ENCODE data around the gene UNK.
"Not testable (repeated sequence)": the region's sequence is repeated elsewhere in the genome, so short reads cannot be mapped to it uniquely, and the experiment has no call there.

UNK gene

DNA sequence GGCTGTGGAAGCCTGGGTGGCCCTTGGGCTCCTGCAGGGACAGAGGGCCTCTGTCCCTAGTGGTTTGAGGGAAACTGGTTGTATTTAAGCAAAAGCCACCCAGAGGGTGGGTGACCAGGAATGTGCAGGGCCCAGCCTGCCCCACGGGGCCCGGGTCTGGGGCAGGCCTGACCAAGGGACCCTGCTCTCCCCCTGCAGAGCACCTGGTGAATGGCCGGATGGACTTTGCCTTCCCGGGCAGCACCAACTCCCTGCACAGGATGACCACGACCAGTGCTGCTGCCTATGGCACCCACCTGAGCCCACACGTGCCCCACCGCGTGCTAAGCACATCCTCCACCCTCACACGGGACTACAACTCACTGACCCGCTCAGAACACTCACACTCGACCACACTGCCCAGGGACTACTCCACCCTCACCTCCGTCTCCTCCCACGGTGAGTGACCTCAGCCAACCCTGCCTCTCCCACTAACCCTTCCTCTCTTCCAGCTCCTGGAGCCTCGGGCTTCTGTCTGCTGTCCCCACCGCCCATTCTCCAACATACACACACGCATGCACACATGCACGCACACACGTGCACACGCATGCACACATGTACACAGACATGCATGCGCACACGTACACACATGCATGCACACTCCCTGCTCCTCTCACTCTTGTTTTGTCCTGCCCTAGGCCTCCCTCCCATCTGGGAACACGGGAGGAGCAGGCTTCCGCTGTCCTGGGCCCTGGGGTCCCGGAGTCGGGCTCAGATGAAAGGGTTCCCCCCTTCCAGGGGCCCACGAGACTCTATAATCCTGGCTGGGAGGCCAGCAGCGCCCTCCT lies 30.0 kb upstream of the UNK start:
- DNase-seq, result no peak

DNA sequence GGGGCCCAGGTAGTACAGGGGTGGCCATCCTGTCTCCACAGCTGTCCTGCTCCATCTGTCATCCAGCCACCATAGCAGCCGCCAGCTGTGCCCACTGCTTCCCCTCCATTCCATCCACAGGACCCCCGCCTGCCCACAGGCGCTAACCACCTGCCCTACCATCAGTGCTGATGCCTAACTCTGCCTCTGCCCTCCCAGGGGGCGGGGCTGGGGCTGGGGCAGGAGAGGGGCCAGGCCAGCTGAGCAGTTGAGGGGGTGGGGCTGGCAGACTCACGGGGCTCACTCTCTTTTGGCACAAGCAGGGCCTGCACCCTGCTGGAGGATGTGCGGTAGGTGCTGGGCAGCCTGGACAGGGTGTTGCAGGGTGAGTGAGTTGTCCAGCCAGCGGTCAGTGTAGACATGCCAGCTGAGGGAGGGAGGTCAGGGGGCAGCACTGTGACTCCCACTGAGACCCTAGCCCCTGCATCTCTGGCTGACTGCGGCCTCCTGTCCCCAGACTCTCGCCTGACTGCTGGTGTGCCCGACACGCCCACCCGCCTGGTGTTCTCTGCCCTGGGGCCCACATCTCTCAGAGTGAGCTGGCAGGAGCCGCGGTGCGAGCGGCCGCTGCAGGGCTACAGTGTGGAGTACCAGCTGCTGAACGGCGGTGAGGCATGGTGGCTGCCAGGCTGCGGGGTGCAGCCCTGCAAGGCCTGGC lies 29.3 kb upstream of the UNK start:
- DNase-seq, result no peak

DNA sequence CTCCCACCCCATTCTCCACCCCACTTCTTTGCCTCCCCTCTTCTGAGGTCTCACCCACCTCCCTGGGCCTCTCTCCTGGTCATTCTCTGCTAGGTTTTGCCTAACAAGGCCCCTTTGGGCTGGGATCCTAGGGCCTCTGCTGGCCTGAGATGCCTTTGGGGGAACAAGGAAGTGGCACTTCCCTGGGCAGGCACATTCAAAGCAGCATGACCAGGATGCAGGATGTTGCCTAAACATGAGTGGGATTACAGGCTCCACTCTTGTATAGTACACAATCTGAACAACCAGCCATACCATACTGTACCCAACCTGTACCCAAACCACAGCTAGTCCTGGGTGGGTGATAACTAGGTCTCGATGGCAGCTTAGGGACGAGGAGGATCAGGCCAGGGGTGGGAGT lies 28.6 kb upstream of the UNK start:
- no peak for DNase-seq

DNA sequence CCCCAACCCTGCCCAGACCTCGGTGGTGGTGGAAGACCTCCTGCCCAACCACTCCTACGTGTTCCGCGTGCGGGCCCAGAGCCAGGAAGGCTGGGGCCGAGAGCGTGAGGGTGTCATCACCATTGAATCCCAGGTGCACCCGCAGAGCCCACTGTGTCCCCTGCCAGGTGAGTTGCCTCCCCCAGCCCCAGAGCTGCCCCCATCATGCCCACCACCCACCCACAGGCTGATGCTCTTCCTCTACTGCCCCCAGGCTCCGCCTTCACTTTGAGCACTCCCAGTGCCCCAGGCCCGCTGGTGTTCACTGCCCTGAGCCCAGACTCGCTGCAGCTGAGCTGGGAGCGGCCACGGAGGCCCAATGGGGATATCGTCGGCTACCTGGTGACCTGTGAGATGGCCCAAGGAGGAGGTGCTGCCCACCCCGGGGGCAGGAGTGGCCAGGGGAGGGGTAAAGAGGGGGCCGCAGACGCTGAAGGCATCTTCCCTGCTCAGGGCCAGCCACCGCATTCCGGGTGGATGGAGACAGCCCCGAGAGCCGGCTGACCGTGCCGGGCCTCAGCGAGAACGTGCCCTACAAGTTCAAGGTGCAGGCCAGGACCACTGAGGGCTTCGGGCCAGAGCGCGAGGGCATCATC lies 28.0 kb upstream of the UNK start:
- no peak for DNase-seq

DNA sequence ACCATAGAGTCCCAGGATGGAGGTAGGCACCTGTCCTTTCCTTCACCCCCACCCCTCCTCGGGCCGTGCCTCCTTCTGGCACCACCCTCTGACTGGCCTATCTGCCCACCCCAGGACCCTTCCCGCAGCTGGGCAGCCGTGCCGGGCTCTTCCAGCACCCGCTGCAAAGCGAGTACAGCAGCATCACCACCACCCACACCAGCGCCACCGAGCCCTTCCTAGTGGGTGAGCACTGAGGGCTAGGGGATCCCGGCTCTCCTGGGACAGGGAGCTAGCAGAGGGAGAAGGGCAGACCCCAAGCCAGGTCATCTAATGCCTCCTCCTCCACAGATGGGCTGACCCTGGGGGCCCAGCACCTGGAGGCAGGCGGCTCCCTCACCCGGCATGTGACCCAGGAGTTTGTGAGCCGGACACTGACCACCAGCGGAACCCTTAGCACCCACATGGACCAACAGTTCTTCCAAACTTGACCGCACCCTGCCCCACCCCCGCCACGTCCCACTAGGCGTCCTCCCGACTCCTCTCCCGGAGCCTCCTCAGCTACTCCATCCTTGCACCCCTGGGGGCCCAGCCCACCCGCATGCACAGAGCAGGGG lies 27.4 kb upstream of the UNK start:
- no peak for DNase-seq

DNA sequence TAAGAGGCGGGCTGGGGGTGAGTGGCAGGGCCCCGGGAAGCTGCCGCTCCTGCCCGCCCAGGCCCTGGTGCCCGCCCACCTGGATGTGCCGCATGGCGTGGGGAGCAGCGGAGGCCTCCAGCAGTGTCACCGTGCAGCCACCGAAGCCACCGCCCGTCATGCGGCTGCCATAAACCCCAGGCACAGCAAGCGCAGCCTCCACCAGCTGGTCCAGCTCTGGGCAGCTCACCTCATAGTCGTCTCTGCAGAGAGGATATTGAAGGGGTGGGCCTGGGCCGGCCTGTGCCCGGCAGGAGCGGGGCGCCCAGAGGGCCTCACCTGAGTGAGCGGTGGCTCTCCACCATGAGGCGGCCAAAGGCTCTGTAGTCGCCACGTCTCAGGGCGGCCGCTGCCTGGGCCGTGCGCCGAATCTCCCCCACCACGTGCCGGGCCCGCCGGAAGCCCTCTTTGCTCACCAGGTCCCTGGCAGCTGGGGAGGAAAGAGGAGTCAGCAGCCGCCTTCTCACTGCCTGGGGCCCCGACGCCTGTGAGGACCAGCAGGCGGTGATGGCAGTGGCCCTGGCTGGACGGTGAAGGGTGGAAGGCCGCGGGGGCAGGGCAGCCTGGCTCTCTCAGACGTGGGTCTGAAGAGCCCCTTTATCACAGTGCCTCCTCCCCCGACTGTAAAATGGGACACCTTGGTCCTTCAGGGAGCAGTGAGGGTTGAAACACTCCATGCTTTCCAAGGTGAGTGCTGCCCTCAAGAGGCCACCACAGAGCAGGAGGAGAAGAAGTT lies 26.3 kb upstream of the UNK start:
- DNase-seq, result no peak

DNA sequence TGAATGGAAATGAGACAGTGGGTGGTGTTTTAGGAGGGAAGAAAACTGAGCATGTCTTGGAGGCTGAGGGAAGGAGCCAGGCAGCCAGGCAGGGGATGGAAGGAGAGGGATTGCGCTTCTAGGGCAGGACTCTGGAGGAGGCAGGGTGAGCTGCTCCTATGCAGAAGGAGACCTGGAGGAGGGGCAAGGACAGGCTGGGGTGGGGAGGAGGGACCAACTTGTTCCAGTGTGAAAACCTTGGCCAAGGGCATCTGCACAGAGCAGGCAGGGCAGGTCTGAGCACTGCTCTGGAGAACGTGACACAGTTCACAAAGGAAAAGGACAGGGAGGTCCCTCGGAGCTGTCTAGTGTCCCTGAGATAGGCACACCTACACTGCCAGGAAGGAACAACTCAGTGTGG lies 25.1 kb upstream of the UNK start:
- DNase-seq, result no peak

DNA sequence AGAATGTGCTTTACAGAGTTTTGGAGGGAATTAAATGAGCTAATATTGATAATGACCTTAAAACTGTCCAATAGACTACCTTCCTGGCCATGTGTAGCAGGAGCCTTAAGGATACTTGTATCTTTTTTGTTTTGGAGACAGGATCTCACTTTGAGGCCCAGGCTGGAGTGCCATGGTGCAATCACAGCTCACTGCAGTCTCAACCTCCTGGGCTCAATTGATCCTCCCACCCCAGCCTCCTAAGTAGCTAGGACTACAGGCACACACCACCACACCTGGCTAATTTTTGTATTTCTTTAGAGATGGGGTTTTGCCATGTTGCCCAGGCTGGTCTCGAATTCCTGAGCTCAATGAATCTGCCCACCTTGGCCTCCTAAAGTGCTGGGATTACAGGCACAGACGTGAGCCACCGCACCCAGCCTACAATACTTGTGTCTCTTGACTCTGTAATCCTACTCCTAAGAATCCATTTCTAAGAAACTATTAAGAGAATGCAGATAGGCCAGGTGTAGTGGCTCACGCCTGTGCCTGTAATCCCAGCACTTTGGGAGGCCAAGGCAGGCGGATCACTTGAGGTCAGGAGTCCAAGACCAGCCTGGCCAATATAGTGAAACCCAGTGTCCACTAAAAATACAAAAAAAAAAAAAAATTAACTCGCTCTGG lies 24.5 kb upstream of the UNK start:
- not testable (repeated sequence) for DNase-seq

DNA sequence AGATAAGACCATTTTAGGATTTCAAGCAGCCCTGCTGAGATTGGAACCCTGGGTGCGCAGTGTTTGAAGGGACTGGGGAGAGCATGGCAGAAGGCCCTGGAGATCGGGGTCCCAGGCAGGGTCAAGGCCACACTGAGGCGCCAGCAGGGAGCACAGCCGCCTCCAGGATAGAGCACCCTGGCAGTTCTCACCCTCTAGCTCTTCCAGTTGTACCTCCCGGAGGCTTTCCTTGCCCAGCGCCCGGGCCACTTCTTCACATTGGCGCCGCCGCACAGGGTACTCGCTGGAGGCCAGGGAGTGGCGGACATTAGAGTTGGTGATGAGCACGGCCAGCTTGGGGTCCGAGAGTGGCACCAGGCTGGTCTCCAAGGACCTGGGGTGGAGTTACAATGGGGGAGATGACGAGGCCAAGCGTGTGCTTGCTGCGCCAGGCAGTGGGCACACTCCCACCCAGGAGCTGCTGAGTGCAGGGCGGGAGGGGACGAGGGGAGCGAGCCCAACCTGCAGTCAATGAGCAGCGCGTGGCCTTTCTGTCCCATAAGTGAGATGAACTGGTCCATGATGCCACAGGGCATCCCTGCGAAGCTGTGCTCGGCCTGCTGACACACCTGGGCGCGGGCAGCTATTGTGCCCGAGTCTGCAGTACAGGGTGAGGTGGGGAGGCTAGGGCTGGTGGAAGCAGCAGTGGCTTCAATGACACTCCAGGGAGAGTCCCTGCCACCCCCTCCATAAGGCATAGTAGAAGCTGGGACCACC lies 21.9 kb upstream of the UNK start:
- no peak for DNase-seq

DNA sequence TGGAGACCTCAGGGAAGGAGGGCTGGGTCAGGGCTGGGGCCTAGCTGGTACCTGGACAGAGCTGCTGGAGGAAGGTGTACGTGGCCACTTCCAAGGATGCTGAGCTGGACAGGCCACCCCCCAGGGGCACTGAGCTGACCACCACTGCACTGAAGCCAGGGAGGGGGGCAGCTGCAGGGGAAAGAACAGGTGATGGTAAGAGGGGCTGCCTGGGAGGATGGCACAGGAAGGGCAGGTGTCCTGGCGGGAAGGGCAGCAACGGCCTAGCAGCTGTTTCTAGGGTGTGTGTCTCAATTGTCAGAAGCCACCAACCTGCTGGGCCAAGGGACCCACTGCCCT lies 21.4 kb upstream of the UNK start:
- DNase-seq, result no peak

DNA sequence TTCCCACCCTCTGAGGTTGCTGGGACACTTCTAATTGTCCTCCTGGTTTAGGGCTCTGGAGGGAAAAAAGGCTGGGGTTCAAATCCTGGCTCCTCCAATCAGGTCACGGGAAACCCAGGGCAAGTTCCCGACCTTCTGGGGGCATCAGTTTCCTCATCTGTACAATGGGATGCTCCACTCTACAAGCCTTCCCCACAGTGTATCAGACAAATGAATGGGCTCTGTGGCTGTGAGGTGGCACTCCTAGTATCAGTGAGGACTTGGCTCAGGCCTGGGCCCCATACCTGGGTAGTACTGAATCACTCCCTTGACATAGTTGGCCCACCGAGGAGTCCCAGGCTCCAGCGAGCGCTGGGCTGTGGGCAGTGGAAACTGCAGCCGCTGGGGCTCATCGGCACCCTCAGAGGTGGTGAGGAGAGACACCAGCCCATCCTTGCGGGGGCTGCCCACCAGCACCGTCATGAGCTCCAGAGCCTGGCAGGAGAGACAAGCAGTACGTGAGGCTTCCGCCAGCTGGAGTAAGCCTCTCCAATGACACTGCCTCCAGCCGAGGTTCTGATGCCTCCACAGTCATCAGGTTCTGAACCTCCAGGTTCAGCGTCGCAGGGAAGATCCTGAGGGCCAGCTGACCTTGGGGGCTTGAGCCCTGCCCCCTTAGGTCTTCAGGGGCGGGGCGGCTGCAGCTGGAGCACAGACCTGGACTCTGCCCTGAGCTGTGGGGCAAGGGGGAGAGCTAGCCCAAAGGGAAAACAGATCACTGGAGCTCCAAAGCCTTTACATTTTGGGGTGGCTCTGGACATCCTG lies 20.8 kb upstream of the UNK start:
- DNase-seq, result no peak

DNA sequence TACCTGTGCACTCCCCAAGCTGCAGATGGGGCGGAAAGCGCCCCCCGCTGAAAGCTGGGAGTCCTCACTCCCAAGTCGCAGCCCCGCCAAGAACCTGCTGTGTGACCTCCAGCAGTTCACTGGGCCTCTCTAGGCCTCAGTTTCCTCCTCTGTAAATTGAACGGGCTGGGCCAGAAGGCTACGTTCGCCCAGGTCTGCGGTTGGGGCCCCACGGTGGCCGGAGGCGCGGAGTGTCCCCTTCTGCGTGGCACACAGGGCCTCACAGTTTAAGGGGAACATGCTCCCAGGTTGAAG lies 20.2 kb upstream of the UNK start:
- DNase-seq, result no peak

DNA sequence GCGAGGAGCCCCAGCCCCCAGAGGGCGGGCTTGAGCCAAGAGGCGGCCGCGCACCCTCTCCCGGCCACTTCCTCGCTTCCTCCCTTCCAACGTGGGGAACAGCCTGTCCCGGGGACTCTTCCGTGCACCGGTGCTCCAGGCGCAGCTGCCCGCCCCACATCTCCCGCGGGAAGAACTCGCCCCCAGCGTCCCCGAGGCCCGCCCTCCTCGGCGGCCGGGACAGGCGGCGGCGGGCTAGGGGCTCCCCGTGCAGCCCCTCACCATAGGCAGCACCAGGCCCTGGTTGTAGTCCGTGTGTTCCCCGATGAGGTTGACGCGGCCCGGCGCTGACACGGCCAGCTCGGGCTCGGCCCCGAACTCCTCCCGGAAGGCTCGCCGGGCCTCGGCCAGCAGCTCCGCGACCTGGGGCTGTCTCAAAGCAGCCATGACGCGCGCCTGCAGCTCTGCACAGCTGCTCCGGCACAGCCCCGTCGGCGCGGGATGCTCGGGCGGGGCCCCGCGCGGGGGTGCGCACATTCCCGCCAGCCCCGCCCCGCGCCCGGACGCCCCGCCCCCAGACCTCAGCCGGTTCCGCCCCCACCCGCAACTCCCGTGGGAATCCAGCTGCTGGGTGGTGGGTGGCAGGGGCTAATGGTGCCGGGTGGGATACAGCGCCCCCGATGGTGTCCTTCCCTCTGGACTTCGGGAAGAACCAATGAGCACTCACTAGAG lies 19.7 kb upstream of the UNK start, which contains the start of gene GALK1:
GALK1 (minus strand) TSS at position 482 of the 711 bp plus-strand sequence; CDS start at position 426, 56 bp downstream.
- peak; percentile 19 for DNase-seq

DNA sequence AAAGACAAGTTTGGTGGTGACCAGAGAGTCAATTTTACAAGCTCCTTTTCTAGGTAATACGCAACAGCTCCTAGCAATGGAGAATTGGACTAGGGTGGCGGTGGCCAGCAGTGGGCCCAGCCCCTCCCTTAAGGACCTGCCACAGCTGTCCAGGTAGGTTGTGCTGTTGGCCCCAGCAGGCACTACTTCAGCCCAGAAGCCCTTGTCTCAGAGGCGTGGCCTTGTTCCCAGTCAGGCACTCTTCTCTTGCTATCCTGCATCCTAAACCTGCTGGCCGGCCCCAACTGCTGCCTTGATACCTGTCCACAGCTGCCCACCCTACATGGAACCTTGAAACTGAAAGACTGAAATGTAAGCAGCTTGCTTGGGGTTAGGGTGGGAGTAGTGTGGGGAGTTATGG lies 18.6 kb upstream of the UNK start:
- DNase-seq, result no peak

DNA sequence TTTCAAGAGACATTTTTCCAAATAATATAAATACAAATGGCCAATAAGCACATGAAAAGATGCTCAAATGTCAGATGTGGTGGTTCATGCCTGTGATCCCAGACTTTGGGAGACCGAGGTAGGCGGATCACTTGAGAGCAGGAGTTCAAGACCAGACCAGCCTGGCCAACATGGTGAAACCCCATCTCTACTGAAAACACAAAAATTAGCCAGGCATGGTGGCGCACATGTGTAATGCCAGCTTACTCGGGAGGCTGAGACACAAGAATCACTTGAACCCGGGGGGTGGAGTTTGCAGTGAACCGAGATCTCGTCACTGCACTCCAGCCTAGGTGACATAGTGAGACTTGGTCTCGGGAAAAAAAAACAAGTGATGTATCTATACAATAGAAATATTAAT lies 16.7 kb upstream of the UNK start:
- DNase-seq, result no peak

DNA sequence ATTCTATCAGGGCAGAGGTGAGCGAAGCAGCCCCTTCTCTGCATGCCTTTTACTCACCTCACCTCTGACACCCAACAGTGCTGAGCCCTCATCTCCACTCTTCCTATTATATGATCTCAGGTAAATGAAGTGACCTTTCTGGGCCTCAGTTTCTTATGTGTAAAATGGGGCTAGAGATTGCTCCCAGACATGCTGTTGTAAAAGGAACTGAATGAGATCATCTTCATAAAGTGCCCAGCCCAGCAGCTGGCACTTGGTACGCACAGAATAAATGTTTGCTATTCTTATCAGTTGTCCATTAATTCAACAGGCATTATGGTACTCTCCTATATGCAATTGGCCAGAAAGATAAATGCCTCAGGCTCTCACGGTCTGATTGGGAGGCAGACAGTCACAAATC lies 15.1 kb upstream of the UNK start:
- DNase-seq, result no peak

DNA sequence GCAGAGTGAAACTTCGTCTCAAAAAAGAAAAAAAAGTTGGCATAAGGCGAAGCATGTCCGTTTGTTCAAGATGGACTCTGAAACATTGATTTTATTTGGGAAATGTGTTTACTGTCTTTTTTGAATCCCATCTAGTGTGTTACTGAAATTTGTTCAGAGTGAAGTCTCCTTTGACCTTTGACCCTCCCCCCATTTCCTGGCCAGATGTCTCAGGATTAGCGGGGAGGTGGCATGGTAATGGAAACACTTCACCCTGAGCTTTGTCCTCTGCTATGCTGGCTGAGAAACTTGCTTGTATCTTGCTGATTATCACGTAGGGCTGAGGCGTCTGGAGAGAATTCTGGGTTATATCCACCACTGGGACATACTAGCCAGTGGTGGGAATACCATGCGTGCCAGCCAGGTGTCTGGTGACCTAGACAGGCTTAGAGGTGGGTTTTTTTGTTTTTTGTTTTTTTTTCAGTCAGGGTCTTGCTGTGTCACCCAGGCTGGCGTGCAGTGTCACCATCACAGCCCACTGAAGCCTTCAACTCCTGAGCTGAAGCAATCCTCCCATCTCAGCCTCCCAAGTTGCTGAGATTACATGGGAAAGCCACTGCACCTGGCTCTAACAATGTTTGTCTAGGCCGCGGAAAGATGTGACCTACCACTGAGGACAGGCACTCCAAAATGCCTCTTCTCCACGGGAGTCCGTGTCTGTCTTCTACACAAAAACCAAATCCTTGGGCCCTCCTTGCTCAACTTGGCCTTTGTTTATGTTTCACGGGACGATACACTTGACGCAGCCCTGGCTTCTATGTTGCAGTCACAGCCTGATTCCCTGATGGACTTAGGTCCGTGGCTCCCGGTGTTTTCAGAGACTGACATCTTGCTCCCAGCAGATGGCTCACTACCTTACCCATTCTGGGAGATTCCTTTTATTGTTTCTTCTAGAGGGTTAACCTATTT lies 13.0 kb upstream of the UNK start:
- no peak for DNase-seq

DNA sequence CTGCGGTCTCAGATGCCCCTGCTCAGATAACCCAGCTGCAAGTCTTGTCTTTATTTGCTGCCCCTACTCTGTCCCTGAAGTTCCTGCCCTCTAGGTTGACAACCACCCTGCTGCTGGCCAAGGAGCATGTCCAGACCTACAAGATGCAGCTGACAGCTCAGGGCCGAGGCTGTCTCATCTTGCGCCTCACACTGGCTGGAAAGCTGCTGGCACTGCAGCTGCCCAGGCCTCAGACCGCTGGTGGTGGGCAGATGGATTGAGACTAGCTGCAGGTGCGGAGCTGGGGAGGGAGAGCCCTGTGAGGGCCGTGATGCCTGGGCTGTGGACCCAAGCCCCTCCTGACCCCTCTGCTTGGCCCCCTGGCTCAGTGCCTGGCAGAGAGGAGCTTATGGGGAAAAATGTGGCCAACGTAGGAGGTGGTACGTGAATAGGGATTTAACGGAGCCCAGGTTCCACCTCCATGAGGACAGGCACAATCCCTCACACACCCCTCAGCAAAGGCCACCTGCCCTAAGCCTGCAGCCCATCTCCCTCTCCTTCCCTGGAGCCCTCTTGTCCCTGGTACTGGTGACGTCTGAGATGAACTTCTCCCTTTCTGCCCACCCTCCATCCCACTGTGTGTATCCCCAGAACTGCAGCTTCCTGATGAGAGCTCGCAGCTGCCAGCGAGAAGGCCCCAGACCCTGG lies 11.3 kb upstream of the UNK start:
- no peak for DNase-seq

Measured in NCI-H526 treated with DMSO at 0.1 percent for 48 hours (cell line).